ENCODE results near the gene PHACTR3. TPM values are rescaled to one million over a fixed set of nuclear protein-coding genes. Genes with fewer than 3 reads are reported as not detected.

The PHACTR3 gene
- total RNA-seq, 5 donors from 2014 or later (not counting 1 experiment from before 2014, with no cell fraction given) = not detected

GRCh38 chr20:59631751-59632540 lies 27.6 kb downstream of the PHACTR3 start:
- H3K36me3 ChIP-seq (ENCODE audit: control insufficient read depth in 2 of 2, extremely low read depth in 1 of 2, insufficient read depth in 1 of 2, low read length in 1 of 2) = no peaks in the 10 kb centered on the region
- no peak overlapping the region for H3K27ac Mint-ChIP-seq
- no peaks in the 10 kb centered on the region for H3K9me3 Mint-ChIP-seq
- peaks cover 23 to 24% of the 10 kb centered on the region in 2 donors for H3K27me3 Mint-ChIP-seq
- CTCF ChIA-PET = no interaction called here
- H3K27ac ChIP-seq (ENCODE audit: low read length) = no peak overlapping the region
- ATAC-seq (replicated peaks in 1 of 4) (no peak), DNase-seq (no peak)
- no peaks in the 10 kb centered on the region for H3K4me1 Mint-ChIP-seq
- POLR2A ChIA-PET = no interaction called here
- H3K4me1 ChIP-seq (ENCODE audit: control insufficient read depth in 1 of 2, extremely low read depth in 1 of 2, insufficient read depth in 2 of 2, low read length in 2 of 2) = no peaks in the 10 kb centered on the region
- peaks cover 0 to 24% of the 10 kb centered on the region in 2 experiments for H3K27me3 ChIP-seq (replicated peaks in 1 of 2; ENCODE audit: control insufficient read depth in 2 of 2, extremely low read depth in 1 of 2, insufficient read depth in 2 of 2, low read length in 1 of 2)
- H3K36me3 Mint-ChIP-seq = no peaks in the 10 kb centered on the region
- no peak overlapping the region for H3K4me3 Mint-ChIP-seq
- H3K4me3 ChIP-seq (ENCODE audit: control insufficient read depth in 1 of 2, extremely low read depth in 1 of 2, low read length in 1 of 2) = no peak overlapping the region
- H3K9me3 ChIP-seq = no peaks in the 10 kb centered on the region
- WGBS (ENCODE audit: insufficient coverage) = 85% methylated on average over 14 of the region's 14 CpGs

DNA sequence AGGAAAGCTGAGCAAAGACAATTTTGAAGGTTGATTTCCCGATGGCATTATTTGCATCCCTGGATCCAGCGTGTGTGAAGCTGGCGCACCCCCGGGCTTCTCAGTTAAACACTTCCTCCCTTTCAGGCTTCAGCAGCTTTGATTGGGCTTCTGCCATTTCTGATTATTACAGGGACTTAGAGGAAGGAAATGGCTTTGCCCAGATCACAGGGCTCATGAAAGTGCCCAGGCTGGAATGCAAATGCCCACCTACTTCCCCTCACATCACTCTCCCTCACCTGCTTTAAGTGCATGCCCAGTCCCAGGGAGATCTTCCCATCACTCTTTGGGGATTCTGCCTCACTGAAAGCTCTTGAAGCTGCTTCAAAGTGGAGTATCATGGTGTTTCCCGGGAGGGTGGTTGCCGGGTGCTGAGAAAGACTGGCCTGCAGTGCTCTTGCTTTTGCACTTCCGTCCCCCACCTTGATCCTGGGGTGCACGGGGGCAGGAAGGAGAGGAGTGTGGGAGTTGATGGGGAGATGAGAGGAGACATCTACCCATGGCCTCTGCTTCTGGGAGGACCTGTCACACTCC lies 28.3 kb downstream of the PHACTR3 start:
- Mint-ChIP-seq H3K27ac (no peak overlapping the region), H3K4me1 (no peaks in the 10 kb centered on the region), H3K9me3 (no peaks in the 10 kb centered on the region), H3K36me3 (no peaks in the 10 kb centered on the region), H3K27me3 (peaks cover 20 to 24% of the 10 kb centered on the region in 2 donors), H3K4me3 (no peak overlapping the region)
- Histone ChIP-seq H3K4me1 (ENCODE audit: control insufficient read depth in 1 of 2, extremely low read depth in 1 of 2, insufficient read depth in 2 of 2, low read length in 2 of 2) (no peaks in the 10 kb centered on the region), H3K4me3 (ENCODE audit: control insufficient read depth in 1 of 2, extremely low read depth in 1 of 2, low read length in 1 of 2) (no peak overlapping the region), H3K36me3 (ENCODE audit: control insufficient read depth in 2 of 2, extremely low read depth in 1 of 2, insufficient read depth in 1 of 2, low read length in 1 of 2) (no peaks in the 10 kb centered on the region), H3K27ac (ENCODE audit: low read length) (no peak overlapping the region), H3K9me3 (no peaks in the 10 kb centered on the region), H3K27me3 (replicated peaks in 1 of 2; ENCODE audit: control insufficient read depth in 2 of 2, extremely low read depth in 1 of 2, insufficient read depth in 2 of 2, low read length in 1 of 2) (peaks cover 0 to 27% of the 10 kb centered on the region in 2 experiments)
- DNase-seq (no peak), ATAC-seq (replicated peaks in 1 of 4) (no peak)
- CTCF ChIA-PET = no interaction called here
- 93% methylated on average over 2 of the region's 8 CpGs for WGBS (ENCODE audit: insufficient coverage)
- POLR2A ChIA-PET = no interaction called here

DNA sequence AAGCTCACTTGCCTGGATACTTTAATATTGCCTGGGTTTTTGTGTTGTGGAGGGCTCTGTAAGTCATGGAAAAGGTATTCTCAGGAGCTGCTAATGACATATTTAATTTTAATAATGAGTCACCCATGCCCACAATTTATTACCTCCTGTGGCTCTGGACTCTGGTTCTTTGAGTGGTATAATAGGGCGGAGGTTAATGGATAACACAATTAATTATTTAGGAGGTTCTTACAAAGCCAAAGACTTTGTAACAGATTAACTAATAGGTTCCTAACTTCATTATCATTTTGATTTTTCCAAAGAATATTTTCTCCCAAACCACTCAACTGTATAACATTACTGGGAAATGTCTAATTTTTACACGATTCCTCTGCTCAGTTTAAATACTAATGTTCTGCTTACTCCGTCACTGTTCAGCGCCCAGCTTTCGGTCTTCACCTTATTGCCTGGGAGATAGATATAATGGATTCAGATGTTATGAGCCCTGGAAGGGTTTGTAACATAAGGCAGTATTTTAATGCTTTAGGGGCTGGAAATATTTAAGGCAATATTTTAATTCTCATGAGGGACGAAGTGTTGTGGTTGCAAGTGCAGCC lies 29.4 kb downstream of the PHACTR3 start:
- peaks cover 0 to 23% of the 10 kb centered on the region in 2 experiments for H3K27me3 ChIP-seq (replicated peaks in 1 of 2; ENCODE audit: control insufficient read depth in 2 of 2, extremely low read depth in 1 of 2, insufficient read depth in 2 of 2, low read length in 1 of 2)
- H3K4me3 Mint-ChIP-seq = no peak overlapping the region
- no peaks in the 10 kb centered on the region for H3K36me3 ChIP-seq (ENCODE audit: control insufficient read depth in 2 of 2, extremely low read depth in 1 of 2, insufficient read depth in 1 of 2, low read length in 1 of 2)
- DNase-seq (no peak), ATAC-seq (replicated peaks in 1 of 4) (no peak)
- ChIA-PET POLR2A (no interaction called here), CTCF (no interaction called here)
- H3K9me3 ChIP-seq = no peaks in the 10 kb centered on the region
- peaks cover 0 to 7% (median 0%) of the 10 kb centered on the region in 3 donors for H3K9me3 Mint-ChIP-seq
- no peak overlapping the region for H3K4me3 ChIP-seq (ENCODE audit: control insufficient read depth in 1 of 2, extremely low read depth in 1 of 2, low read length in 1 of 2)
- no peaks in the 10 kb centered on the region for H3K4me1 ChIP-seq (ENCODE audit: control insufficient read depth in 1 of 2, extremely low read depth in 1 of 2, insufficient read depth in 2 of 2, low read length in 2 of 2)
- no peaks in the 10 kb centered on the region for H3K4me1 Mint-ChIP-seq
- peaks cover 20 to 28% of the 10 kb centered on the region in 2 donors for H3K27me3 Mint-ChIP-seq
- no peaks in the 10 kb centered on the region for H3K36me3 Mint-ChIP-seq
- 80% methylated on average over 1 of the region's 6 CpGs for WGBS (ENCODE audit: insufficient coverage)
- H3K27ac ChIP-seq (ENCODE audit: low read length) = no peak overlapping the region
- no peak overlapping the region for H3K27ac Mint-ChIP-seq

- H3K4me3 Mint-ChIP-seq = no peak overlapping the region
- WGBS (ENCODE audit: insufficient coverage) = 88% methylated on average over 10 of the region's 18 CpGs
These were observed 30.2 kb downstream of the PHACTR3 start for GRCh38 chr20:59634435-59635005.

DNA sequence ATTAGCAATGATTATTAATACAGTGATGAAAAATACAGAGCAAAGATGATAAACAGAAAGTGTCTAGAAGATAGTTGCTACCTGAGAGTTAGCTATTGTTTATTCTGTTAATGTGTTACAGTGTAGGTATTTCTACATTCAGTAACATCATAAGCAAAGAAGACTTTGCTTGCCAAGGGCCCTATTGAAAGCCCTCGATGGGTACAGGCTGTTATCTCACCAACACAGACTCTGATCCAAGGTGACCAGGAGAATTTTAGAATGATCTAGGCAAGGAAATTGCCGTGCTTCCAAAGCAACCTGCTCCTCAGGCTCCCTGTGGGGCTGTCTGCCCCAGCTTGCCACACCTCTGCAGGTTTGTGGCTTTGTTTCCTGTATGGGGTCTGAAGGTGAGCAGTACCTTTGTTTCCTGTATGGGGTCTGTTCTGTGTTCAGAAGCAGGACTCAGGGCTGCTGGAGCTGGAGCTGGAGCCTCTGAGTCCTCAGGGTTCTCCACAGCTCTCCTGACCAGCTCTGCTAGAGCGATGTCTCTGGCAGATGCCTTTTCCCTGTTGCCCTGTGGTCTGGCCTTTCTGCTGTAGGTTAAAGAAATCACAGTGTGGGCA lies 32.5 kb downstream of the PHACTR3 start:
- H3K4me3 Mint-ChIP-seq = no peak overlapping the region

More at GRCh38 chr20:59634435-59635005, 30.2 kb downstream of the PHACTR3 start:
- ATAC-seq (replicated peaks in 1 of 4) = no peak
- Histone ChIP-seq H3K27ac (ENCODE audit: low read length) (no peak overlapping the region), H3K9me3 (no peaks in the 10 kb centered on the region), H3K4me1 (ENCODE audit: control insufficient read depth in 1 of 2, extremely low read depth in 1 of 2, insufficient read depth in 2 of 2, low read length in 2 of 2) (no peaks in the 10 kb centered on the region), H3K27me3 (replicated peaks in 1 of 2; ENCODE audit: control insufficient read depth in 2 of 2, extremely low read depth in 1 of 2, insufficient read depth in 2 of 2, low read length in 1 of 2) (peaks cover 0 to 23% of the 10 kb centered on the region in 2 experiments), H3K4me3 (ENCODE audit: control insufficient read depth in 1 of 2, extremely low read depth in 1 of 2, low read length in 1 of 2) (no peak overlapping the region), H3K36me3 (ENCODE audit: control insufficient read depth in 2 of 2, extremely low read depth in 1 of 2, insufficient read depth in 1 of 2, low read length in 1 of 2) (no peaks in the 10 kb centered on the region)
- CTCF ChIA-PET = no interaction called here
- Mint-ChIP-seq H3K27me3 (peaks cover 16 to 24% of the 10 kb centered on the region in 2 donors), H3K36me3 (no peaks in the 10 kb centered on the region), H3K27ac (no peak overlapping the region), H3K4me1 (no peaks in the 10 kb centered on the region), H3K9me3 (peaks cover 0 to 7% (median 0%) of the 10 kb centered on the region in 3 donors)
- POLR2A ChIA-PET = no interaction called here
- no peak for DNase-seq

GRCh38 chr20:59640267-59640666 lies 35.9 kb downstream of the PHACTR3 start:
- Histone ChIP-seq H3K27ac (ENCODE audit: low read length) (no peak overlapping the region), H3K27me3 (replicated peaks in 1 of 2; ENCODE audit: control insufficient read depth in 2 of 2, extremely low read depth in 1 of 2, insufficient read depth in 2 of 2, low read length in 1 of 2) (peaks cover 0 to 9% of the 10 kb centered on the region in 2 experiments), H3K36me3 (ENCODE audit: control insufficient read depth in 2 of 2, extremely low read depth in 1 of 2, insufficient read depth in 1 of 2, low read length in 1 of 2) (no peaks in the 10 kb centered on the region), H3K4me3 (ENCODE audit: control insufficient read depth in 1 of 2, extremely low read depth in 1 of 2, low read length in 1 of 2) (no peak overlapping the region), H3K9me3 (no peaks in the 10 kb centered on the region), H3K4me1 (ENCODE audit: control insufficient read depth in 1 of 2, extremely low read depth in 1 of 2, insufficient read depth in 2 of 2, low read length in 2 of 2) (no peaks in the 10 kb centered on the region)
- DNase-seq = no peak
- H3K27me3 Mint-ChIP-seq = peaks cover 4 to 9% of the 10 kb centered on the region in 2 donors
- no peak overlapping the region for H3K4me3 Mint-ChIP-seq
- H3K27ac Mint-ChIP-seq = no peak overlapping the region
- ATAC-seq (replicated peaks in 1 of 4) = no peak
- no peaks in the 10 kb centered on the region for H3K4me1 Mint-ChIP-seq
- ChIA-PET CTCF (no interaction called here), POLR2A (no interaction called here)
- peaks cover 0 to 7% (median 0%) of the 10 kb centered on the region in 3 donors for H3K9me3 Mint-ChIP-seq
- WGBS (ENCODE audit: insufficient coverage) = 87% methylated on average over 5 of the region's 5 CpGs
- no peaks in the 10 kb centered on the region for H3K36me3 Mint-ChIP-seq

More for the DNA sequence above, 32.5 kb downstream of the PHACTR3 start:
- no peaks in the 10 kb centered on the region for H3K4me1 ChIP-seq (ENCODE audit: control insufficient read depth in 1 of 2, extremely low read depth in 1 of 2, insufficient read depth in 2 of 2, low read length in 2 of 2)
- H3K4me3 ChIP-seq (ENCODE audit: control insufficient read depth in 1 of 2, extremely low read depth in 1 of 2, low read length in 1 of 2) = no peak overlapping the region
- peaks cover 0 to 15% of the 10 kb centered on the region in 2 experiments for H3K27me3 ChIP-seq (replicated peaks in 1 of 2; ENCODE audit: control insufficient read depth in 2 of 2, extremely low read depth in 1 of 2, insufficient read depth in 2 of 2, low read length in 1 of 2)
- H3K36me3 ChIP-seq (ENCODE audit: control insufficient read depth in 2 of 2, extremely low read depth in 1 of 2, insufficient read depth in 1 of 2, low read length in 1 of 2) = no peaks in the 10 kb centered on the region
- ATAC-seq (replicated peaks in 1 of 4) = no peak
- POLR2A ChIA-PET = no interaction called here
- no peaks in the 10 kb centered on the region for H3K4me1 Mint-ChIP-seq
- CTCF ChIA-PET = no interaction called here
- H3K9me3 Mint-ChIP-seq = peaks cover 0 to 7% (median 0%) of the 10 kb centered on the region in 3 donors
- no peak overlapping the region for H3K27ac Mint-ChIP-seq
- H3K27ac ChIP-seq (ENCODE audit: low read length) = no peak overlapping the region
- no CpG with 5 or more reads among the region's 3 CpGs for WGBS (ENCODE audit: insufficient coverage)
- peaks cover 5 to 15% of the 10 kb centered on the region in 2 donors for H3K27me3 Mint-ChIP-seq
- no peaks in the 10 kb centered on the region for H3K9me3 ChIP-seq
- no peaks in the 10 kb centered on the region for H3K36me3 Mint-ChIP-seq
- DNase-seq = no peak
